WTC11 (cell line): ENCODE measurements around the gene ADAMTS2. TPM values are rescaled to one million over a fixed set of nuclear protein-coding genes. Genes with fewer than 3 reads are reported as not detected.

Source experiments
- ATAC-seq: fragments of 200-7000 bp; cut with Tn5 transposase; 2 replicates; pipeline ENCODE4 v1.10.0; 2021; ENCODE audit warnings: mild to moderate bottlenecking, moderate library complexity
- CTCF ChIA-PET: fragments of 300-600 bp; sonication (Branson Sonifier 250); formaldehyde crosslinking; loops from one replicate; lab custom pipeline; 2021; ENCODE audit warnings: antibody characterized with exemption; lab: Charles Lee
- POLR2A ChIA-PET: fragments of 350-600 bp; sonication (Branson Sonifier 250); formaldehyde crosslinking; loops from one replicate; lab custom pipeline; 2021; ENCODE audit warnings: antibody characterized with exemption; lab: Charles Lee
- DNase-seq: peaks from one replicate; pipeline ENCODE4 v3.0.0; 2021; ENCODE audit warnings: low spot score
- H3K27ac Mint-ChIP-seq: 2 replicates; pipeline ENCODE4 v1.8.0; 2021; ENCODE audit warnings: mixed read lengths
- H3K27me3 Mint-ChIP-seq: 2 replicates; pipeline ENCODE4 v1.8.0; 2021; ENCODE audit warnings: low read depth, mild to moderate bottlenecking, moderate library complexity, mixed read lengths
- H3K36me3 Mint-ChIP-seq: 2 replicates; pipeline ENCODE4 v1.8.0; 2021; ENCODE audit warnings: mixed read lengths
- H3K4me1 Mint-ChIP-seq: 2 replicates; pipeline ENCODE4 v1.8.0; 2022; ENCODE audit warnings: mixed read lengths
- H3K4me3 Mint-ChIP-seq: 2 replicates; pipeline ENCODE4 v1.8.0; 2021; ENCODE audit warnings: mild to moderate bottlenecking, moderate library complexity, mixed read lengths
- H3K9me3 Mint-ChIP-seq: 2 replicates; pipeline ENCODE4 v1.8.0; 2021; ENCODE audit warnings: mixed read lengths
- CREB1 ChIP-seq: sonication (generic); formaldehyde crosslinking; IDR thresholded peaks from 2 replicates; pipeline ENCODE4 v1.8.0; 2023; ENCODE audit warnings: mild to moderate bottlenecking, missing genetic modification reagents
- GABPB1 ChIP-seq: sonication (generic); formaldehyde crosslinking; IDR thresholded peaks from 2 replicates; pipeline ENCODE4 v1.8.1; 2023; ENCODE audit warnings: mild to moderate bottlenecking, missing genetic modification reagents
- GTF2I ChIP-seq: fragments of 250-450 bp; sonication (Bioruptor Pico); conservative IDR thresholded peaks from 2 replicates; pipeline ENCODE4 v1.4.0; 2021; ENCODE audit warnings: mild to moderate bottlenecking
- SMAD4 ChIP-seq: sonication (generic); formaldehyde crosslinking; IDR thresholded peaks from 2 replicates; pipeline ENCODE4 v1.8.0; 2022; ENCODE audit warnings: mild to moderate bottlenecking, missing genetic modification reagents
- TCF7 ChIP-seq: sonication (generic); formaldehyde crosslinking; IDR thresholded peaks from 2 replicates; pipeline ENCODE4 v1.8.0; 2022; ENCODE audit warnings: mild to moderate bottlenecking, low read depth, missing genetic modification reagents, moderate library complexity
- ZNF138 ChIP-seq: sonication (generic); formaldehyde crosslinking; conservative IDR thresholded peaks from 2 replicates; pipeline ENCODE4 v1.8.1; 2022; ENCODE audit warnings: mild to moderate bottlenecking, moderate library complexity, missing genetic modification reagents
- ZNF263 ChIP-seq: sonication (generic); formaldehyde crosslinking; IDR thresholded peaks from 2 replicates; pipeline ENCODE4 v1.8.1; 2022; ENCODE audit warnings: low read depth, mild to moderate bottlenecking, moderate library complexity, missing genetic modification reagents
- ZNF317 ChIP-seq: sonication (generic); formaldehyde crosslinking; IDR thresholded peaks from 2 replicates; pipeline ENCODE4 v1.8.1; 2023; ENCODE audit warnings: low read depth, mild to moderate bottlenecking, moderate library complexity, missing genetic modification reagents, borderline replicate concordance
- ZNF423 ChIP-seq: fragments of 250-450 bp; sonication (Bioruptor Pico); IDR thresholded peaks from 2 replicates; pipeline ENCODE4 v2.1.2; 2022; ENCODE audit warnings: mild to moderate bottlenecking, moderate library complexity
- total RNA-seq: library from RNA; stranded (reverse); gene quantifications from 3 replicates; pipeline ENCODE4 v1.2.3, GENCODE V29; 2021
- TF ChIP-seq, protein P1 (sequence below): fragments of 250-450 bp; sonication (Bioruptor Pico); IDR thresholded peaks from 2 replicates; pipeline ENCODE4 v1.8.0; 2021; ENCODE audit warnings: mild to moderate bottlenecking
- TF ChIP-seq, protein P2 (sequence below): sonication (generic); formaldehyde crosslinking; IDR thresholded peaks from 2 replicates; pipeline ENCODE4 v1.8.0; 2022; ENCODE audit warnings: mild to moderate bottlenecking, missing genetic modification reagents
- TF ChIP-seq, protein P3 (sequence below): sonication (generic); formaldehyde crosslinking; IDR thresholded peaks from 2 replicates; pipeline ENCODE4 v1.8.0; 2023; ENCODE audit warnings: missing genetic modification reagents, mild to moderate bottlenecking, borderline replicate concordance
- TF ChIP-seq, protein P4 (sequence below): sonication (generic); formaldehyde crosslinking; IDR thresholded peaks from 2 replicates; pipeline ENCODE4 v1.8.1; 2023; ENCODE audit warnings: mild to moderate bottlenecking, missing genetic modification reagents, borderline replicate concordance
- TF ChIP-seq, protein P5 (sequence below): sonication (generic); formaldehyde crosslinking; conservative IDR thresholded peaks from 2 replicates; pipeline ENCODE4 v1.8.1; 2023; ENCODE audit warnings: mild to moderate bottlenecking, low read depth, missing genetic modification reagents, moderate library complexity
- TF ChIP-seq, protein P6 (sequence below): sonication (generic); formaldehyde crosslinking; IDR thresholded peaks from 2 replicates; pipeline ENCODE4 v1.8.0; 2022; ENCODE audit warnings: mild to moderate bottlenecking, missing genetic modification reagents
- TF ChIP-seq, protein P7 (sequence below): fragments of 200-600 bp; IDR thresholded peaks from 2 replicates; pipeline ENCODE4 v1.8.0; 2022; ENCODE audit warnings: antibody characterized with exemption
- TF ChIP-seq, protein P8 (sequence below): sonication (generic); formaldehyde crosslinking; IDR thresholded peaks from 2 replicates; pipeline ENCODE4 v1.8.1; 2022; ENCODE audit warnings: mild to moderate bottlenecking, moderate library complexity, missing genetic modification reagents
- TF ChIP-seq, protein P9 (sequence below): sonication (generic); formaldehyde crosslinking; IDR thresholded peaks from 2 replicates; pipeline ENCODE4 v1.8.0; 2022; ENCODE audit warnings: mild to moderate bottlenecking, missing genetic modification reagents

The ADAMTS2 gene
- total RNA-seq, 1 experiment from 2014 or later: 11.2 TPM

DNA sequence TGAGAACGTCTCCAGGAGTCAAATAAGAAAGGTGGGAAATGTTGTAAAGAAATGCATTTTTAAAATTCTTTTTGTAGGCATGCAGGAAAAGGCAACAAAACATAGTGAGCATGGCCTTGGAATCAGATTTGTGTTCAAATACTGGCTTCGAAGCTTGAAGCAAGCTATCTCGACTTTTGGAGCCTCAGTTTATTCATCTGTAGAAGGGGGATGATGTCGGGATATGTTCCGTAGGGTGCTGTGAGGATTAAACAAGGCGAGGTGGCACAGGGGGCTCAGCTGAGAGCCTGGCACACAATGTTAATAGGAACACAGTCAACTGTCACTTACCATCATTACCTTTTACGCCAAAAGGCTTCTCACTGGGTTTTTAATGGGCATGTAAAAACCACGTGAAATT is 4.8 kb downstream of the ADAMTS2 start:
- no peak overlapping the region for H3K4me3 Mint-ChIP-seq
- no peaks in the 10 kb centered on the region for H3K36me3 Mint-ChIP-seq
- peaks cover 25% of the 10 kb centered on the region for H3K27me3 Mint-ChIP-seq
- ATAC-seq (no peak), DNase-seq (no peak)
- H3K4me1 Mint-ChIP-seq: peaks cover 19% of the 10 kb centered on the region
- CTCF ChIA-PET: no interaction called here
- no peak overlapping the region for H3K27ac Mint-ChIP-seq
- POLR2A ChIA-PET: no interaction called here
- no peaks in the 10 kb centered on the region for H3K9me3 Mint-ChIP-seq
- TF ChIP-seq SMAD4 (CRISPR knock-in tag): no peak
- TF ChIP-seq ZNF263 (CRISPR knock-in tag): no peak
- TF ChIP-seq ZNF138 (CRISPR knock-in tag): no peak
- no peak for TF ChIP-seq GABPB1 (CRISPR knock-in tag)
- no peak for TF ChIP-seq ZNF423 (CRISPR knock-in tag)
- TF ChIP-seq CREB1 (CRISPR knock-in tag): no peak
- TF ChIP-seq, protein P1, sequence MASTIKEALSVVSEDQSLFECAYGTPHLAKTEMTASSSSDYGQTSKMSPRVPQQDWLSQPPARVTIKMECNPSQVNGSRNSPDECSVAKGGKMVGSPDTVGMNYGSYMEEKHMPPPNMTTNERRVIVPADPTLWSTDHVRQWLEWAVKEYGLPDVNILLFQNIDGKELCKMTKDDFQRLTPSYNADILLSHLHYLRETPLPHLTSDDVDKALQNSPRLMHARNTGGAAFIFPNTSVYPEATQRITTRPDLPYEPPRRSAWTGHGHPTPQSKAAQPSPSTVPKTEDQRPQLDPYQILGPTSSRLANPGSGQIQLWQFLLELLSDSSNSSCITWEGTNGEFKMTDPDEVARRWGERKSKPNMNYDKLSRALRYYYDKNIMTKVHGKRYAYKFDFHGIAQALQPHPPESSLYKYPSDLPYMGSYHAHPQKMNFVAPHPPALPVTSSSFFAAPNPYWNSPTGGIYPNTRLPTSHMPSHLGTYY (CRISPR knock-in tag): no peak
- TF ChIP-seq, protein P2, sequence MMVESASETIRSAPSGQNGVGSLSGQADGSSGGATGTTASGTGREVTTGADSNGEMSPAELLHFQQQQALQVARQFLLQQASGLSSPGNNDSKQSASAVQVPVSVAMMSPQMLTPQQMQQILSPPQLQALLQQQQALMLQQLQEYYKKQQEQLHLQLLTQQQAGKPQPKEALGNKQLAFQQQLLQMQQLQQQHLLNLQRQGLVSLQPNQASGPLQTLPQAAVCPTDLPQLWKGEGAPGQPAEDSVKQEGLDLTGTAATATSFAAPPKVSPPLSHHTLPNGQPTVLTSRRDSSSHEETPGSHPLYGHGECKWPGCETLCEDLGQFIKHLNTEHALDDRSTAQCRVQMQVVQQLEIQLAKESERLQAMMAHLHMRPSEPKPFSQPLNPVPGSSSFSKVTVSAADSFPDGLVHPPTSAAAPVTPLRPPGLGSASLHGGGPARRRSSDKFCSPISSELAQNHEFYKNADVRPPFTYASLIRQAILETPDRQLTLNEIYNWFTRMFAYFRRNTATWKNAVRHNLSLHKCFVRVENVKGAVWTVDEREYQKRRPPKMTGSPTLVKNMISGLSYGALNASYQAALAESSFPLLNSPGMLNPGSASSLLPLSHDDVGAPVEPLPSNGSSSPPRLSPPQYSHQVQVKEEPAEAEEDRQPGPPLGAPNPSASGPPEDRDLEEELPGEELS (CRISPR knock-in tag): no peak
- TF ChIP-seq, protein P3, sequence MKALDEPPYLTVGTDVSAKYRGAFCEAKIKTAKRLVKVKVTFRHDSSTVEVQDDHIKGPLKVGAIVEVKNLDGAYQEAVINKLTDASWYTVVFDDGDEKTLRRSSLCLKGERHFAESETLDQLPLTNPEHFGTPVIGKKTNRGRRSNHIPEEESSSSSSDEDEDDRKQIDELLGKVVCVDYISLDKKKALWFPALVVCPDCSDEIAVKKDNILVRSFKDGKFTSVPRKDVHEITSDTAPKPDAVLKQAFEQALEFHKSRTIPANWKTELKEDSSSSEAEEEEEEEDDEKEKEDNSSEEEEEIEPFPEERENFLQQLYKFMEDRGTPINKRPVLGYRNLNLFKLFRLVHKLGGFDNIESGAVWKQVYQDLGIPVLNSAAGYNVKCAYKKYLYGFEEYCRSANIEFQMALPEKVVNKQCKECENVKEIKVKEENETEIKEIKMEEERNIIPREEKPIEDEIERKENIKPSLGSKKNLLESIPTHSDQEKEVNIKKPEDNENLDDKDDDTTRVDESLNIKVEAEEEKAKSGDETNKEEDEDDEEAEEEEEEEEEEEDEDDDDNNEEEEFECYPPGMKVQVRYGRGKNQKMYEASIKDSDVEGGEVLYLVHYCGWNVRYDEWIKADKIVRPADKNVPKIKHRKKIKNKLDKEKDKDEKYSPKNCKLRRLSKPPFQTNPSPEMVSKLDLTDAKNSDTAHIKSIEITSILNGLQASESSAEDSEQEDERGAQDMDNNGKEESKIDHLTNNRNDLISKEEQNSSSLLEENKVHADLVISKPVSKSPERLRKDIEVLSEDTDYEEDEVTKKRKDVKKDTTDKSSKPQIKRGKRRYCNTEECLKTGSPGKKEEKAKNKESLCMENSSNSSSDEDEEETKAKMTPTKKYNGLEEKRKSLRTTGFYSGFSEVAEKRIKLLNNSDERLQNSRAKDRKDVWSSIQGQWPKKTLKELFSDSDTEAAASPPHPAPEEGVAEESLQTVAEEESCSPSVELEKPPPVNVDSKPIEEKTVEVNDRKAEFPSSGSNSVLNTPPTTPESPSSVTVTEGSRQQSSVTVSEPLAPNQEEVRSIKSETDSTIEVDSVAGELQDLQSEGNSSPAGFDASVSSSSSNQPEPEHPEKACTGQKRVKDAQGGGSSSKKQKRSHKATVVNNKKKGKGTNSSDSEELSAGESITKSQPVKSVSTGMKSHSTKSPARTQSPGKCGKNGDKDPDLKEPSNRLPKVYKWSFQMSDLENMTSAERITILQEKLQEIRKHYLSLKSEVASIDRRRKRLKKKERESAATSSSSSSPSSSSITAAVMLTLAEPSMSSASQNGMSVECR (CRISPR knock-in tag): no peak
- TF ChIP-seq, protein P4, sequence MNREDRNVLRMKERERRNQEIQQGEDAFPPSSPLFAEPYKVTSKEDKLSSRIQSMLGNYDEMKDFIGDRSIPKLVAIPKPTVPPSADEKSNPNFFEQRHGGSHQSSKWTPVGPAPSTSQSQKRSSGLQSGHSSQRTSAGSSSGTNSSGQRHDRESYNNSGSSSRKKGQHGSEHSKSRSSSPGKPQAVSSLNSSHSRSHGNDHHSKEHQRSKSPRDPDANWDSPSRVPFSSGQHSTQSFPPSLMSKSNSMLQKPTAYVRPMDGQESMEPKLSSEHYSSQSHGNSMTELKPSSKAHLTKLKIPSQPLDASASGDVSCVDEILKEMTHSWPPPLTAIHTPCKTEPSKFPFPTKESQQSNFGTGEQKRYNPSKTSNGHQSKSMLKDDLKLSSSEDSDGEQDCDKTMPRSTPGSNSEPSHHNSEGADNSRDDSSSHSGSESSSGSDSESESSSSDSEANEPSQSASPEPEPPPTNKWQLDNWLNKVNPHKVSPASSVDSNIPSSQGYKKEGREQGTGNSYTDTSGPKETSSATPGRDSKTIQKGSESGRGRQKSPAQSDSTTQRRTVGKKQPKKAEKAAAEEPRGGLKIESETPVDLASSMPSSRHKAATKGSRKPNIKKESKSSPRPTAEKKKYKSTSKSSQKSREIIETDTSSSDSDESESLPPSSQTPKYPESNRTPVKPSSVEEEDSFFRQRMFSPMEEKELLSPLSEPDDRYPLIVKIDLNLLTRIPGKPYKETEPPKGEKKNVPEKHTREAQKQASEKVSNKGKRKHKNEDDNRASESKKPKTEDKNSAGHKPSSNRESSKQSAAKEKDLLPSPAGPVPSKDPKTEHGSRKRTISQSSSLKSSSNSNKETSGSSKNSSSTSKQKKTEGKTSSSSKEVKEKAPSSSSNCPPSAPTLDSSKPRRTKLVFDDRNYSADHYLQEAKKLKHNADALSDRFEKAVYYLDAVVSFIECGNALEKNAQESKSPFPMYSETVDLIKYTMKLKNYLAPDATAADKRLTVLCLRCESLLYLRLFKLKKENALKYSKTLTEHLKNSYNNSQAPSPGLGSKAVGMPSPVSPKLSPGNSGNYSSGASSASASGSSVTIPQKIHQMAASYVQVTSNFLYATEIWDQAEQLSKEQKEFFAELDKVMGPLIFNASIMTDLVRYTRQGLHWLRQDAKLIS (CRISPR knock-in tag): no peak
- TF ChIP-seq, protein P5, sequence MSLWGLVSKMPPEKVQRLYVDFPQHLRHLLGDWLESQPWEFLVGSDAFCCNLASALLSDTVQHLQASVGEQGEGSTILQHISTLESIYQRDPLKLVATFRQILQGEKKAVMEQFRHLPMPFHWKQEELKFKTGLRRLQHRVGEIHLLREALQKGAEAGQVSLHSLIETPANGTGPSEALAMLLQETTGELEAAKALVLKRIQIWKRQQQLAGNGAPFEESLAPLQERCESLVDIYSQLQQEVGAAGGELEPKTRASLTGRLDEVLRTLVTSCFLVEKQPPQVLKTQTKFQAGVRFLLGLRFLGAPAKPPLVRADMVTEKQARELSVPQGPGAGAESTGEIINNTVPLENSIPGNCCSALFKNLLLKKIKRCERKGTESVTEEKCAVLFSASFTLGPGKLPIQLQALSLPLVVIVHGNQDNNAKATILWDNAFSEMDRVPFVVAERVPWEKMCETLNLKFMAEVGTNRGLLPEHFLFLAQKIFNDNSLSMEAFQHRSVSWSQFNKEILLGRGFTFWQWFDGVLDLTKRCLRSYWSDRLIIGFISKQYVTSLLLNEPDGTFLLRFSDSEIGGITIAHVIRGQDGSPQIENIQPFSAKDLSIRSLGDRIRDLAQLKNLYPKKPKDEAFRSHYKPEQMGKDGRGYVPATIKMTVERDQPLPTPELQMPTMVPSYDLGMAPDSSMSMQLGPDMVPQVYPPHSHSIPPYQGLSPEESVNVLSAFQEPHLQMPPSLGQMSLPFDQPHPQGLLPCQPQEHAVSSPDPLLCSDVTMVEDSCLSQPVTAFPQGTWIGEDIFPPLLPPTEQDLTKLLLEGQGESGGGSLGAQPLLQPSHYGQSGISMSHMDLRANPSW (CRISPR knock-in tag): no peak
- no peak for TF ChIP-seq GTF2I (CRISPR knock-in tag)
- TF ChIP-seq, protein P6, sequence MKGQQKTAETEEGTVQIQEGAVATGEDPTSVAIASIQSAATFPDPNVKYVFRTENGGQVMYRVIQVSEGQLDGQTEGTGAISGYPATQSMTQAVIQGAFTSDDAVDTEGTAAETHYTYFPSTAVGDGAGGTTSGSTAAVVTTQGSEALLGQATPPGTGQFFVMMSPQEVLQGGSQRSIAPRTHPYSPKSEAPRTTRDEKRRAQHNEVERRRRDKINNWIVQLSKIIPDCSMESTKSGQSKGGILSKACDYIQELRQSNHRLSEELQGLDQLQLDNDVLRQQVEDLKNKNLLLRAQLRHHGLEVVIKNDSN: no peak
- TF ChIP-seq ZNF317 (CRISPR knock-in tag): no peak
- TF ChIP-seq, protein P7, sequence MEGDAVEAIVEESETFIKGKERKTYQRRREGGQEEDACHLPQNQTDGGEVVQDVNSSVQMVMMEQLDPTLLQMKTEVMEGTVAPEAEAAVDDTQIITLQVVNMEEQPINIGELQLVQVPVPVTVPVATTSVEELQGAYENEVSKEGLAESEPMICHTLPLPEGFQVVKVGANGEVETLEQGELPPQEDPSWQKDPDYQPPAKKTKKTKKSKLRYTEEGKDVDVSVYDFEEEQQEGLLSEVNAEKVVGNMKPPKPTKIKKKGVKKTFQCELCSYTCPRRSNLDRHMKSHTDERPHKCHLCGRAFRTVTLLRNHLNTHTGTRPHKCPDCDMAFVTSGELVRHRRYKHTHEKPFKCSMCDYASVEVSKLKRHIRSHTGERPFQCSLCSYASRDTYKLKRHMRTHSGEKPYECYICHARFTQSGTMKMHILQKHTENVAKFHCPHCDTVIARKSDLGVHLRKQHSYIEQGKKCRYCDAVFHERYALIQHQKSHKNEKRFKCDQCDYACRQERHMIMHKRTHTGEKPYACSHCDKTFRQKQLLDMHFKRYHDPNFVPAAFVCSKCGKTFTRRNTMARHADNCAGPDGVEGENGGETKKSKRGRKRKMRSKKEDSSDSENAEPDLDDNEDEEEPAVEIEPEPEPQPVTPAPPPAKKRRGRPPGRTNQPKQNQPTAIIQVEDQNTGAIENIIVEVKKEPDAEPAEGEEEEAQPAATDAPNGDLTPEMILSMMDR: no peak
- TF ChIP-seq TCF7 (CRISPR knock-in tag): no peak
- TF ChIP-seq, protein P8, sequence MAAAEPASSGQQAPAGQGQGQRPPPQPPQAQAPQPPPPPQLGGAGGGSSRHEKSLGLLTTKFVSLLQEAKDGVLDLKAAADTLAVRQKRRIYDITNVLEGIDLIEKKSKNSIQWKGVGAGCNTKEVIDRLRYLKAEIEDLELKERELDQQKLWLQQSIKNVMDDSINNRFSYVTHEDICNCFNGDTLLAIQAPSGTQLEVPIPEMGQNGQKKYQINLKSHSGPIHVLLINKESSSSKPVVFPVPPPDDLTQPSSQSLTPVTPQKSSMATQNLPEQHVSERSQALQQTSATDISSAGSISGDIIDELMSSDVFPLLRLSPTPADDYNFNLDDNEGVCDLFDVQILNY (CRISPR knock-in tag): no peak
- TF ChIP-seq, protein P9, sequence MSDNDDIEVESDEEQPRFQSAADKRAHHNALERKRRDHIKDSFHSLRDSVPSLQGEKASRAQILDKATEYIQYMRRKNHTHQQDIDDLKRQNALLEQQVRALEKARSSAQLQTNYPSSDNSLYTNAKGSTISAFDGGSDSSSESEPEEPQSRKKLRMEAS (CRISPR knock-in tag): no peak
